RPMI8226 (cell line): ENCODE measurements around the gene SERPINB4.
A peak's percentile ranks its signal among the peaks of the same experiment; 100 is the strongest.
"Not testable (repeated sequence)": the region's sequence is repeated elsewhere in the genome, so short reads cannot be mapped to it uniquely, and the experiment has no call there.

Experiments
- DNase-seq: peaks from one replicate; pipeline ENCODE4 v3.0.0-alpha.2; 2015

Gene SERPINB4

GRCh38 chr18:63644142-63644541 lies at the start of gene SERPINB4:
SERPINB4 (minus strand) TSS chr18:63644256; CDS start chr18:63643577, 679 bp downstream.
- DNase-seq, result not testable (repeated sequence)

GRCh38 chr18:63689064-63689463 lies 45.0 kb upstream of the SERPINB4 start:
- no peak for DNase-seq

DNA sequence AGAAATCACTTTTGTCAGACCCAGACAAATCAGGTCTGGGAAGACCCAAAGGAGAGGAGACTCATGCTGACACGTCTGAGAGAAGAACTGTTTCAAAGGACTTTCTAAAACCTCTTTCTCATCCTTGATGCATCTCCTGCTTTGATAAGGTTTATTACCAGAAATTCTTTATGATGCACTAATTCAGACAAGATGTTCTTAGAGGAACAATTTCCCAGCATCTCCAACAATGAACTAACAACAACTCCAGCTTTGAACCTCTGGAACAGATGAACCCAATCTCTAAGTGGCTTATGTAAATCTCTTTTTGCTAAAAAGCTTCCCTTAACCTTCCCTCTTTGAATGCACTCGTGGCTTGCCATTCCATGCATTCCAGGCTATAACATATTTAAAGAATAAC lies 42.8 kb upstream of the SERPINB4 start:
- no peak for DNase-seq

DNA sequence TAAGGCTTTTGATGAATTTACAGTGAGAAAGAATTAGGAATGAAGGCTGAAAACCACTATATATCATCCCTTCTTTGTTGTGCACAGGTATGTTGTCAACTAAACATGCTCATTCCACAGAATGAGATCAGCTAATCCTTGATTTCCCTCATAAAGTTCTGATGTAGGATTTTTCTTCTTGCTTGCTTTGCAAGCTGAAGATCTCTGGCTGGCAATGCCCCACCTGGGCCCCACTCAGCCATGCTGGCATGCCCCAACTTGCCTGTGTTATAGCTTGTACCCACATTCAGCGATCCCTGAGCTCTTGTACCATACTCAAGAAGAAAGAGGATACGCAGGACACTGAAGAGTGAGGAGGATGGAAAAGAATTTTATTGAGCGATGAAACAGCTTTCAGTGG lies 40.7 kb upstream of the SERPINB4 start:
- no peak for DNase-seq

GRCh38 chr18:63683890-63684289 lies 39.8 kb upstream of the SERPINB4 start:
- no peak for DNase-seq

GRCh38 chr18:63683152-63683551 lies 39.1 kb upstream of the SERPINB4 start:
- no peak for DNase-seq

GRCh38 chr18:63681449-63682340 lies 37.6 kb upstream of the SERPINB4 start:
- DNase-seq, result no peak

DNA sequence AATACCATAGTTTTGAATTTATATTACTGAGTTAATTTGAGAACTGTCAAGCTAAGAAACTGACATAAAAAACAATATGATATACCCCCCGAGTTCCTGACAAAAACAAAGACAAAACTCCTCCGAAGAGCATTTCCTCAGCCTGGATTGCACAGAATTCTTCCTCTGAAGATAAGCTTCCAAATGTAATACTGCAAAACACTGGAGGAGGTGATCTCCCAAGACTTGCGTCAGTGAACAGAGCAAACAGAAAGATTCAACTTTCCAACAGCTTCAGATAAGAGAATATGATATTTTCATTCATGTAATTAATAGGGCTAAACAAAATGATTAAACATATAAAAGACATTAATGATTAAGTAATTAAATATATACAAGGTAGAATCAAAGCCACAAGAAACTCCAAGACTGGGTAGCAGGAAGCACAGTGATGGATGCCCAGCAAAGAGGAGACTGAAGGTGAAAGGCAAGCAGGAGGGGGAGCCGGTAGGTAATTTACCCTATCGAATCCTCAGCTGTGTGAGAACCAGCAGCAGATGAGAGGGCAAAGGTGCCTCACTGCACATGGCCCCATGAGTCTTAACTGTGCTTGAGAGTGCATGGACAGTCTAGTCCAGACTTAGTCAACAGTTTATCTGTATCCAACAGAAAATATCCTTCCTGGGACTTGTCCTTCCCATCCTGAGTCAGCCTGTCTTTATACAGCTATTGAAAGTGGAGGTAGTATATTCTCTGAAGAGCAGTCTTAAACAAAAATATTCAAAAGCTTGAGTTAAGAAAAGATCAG lies 36.0 kb upstream of the SERPINB4 start:
- no peak for DNase-seq

DNA sequence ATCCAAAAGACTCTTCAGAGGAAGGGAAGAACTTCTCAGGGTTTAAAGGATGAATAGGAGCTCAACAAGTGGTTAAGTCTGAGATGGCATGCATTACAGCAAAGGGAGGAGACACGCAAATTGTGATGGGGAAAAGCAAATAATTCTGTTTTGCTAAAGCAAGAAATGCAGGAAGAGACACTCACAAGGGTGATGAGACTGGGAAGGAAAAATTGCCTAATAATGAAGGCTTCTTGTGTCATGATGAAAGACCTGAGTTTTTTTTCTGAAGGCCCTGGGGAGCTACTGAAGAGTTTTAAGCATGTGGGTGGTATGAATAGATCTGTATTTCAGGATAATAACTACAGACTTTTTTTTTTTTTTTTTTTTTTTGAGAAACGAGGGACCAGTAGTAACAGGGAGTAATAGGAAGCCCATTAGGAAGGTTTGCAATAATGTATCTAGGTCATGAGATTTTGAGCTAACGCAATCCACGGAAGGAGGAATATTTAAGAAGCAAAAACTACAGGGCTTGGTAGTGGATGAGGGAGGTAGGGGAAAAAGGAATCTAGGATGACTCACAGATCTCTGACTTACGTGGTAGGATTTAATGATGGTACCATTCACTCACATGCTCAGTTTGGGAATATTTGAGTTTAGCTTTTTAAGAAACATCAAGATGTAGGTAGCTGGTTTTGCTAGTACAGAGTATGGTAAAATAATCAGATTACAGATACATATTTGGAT lies 33.6 kb upstream of the SERPINB4 start:
- DNase-seq, result no peak

DNA sequence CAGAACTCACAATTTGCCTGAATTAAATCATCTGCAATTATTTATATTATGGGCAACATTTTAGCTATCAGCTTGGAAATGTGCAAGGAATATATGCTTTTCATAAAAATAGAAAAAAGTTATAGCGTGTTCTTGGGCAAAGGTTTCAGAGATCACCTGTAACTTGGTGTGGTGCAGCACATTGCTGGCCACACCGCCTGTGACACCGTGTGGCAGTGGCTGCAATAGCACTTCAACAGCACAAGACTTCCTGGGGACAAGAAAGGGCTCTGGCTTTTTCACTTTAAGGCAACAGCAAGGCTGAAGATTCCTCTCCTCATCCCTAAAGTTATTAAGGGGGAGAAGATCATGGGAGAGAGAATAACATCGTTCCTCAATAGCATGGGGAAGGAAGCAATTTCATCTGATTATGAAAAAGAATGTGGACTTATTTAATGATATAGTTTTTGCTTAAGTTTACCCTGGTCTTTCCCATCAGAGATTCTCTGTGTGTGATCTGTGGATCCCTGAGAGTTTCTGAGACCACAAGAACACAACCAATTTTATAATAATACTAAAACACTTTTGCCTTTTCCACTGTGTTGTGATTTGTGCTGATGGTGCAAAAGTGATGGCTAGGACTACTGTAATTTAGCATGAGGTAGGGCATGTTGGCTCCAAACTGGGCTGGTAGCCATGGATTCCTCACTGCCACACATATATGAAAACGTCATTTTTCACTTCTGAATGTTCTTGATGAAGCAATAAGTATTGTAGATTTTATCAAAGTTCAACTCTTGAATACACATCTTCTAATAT lies 32.7 kb upstream of the SERPINB4 start:
- peak; percentile 43 for DNase-seq

DNA sequence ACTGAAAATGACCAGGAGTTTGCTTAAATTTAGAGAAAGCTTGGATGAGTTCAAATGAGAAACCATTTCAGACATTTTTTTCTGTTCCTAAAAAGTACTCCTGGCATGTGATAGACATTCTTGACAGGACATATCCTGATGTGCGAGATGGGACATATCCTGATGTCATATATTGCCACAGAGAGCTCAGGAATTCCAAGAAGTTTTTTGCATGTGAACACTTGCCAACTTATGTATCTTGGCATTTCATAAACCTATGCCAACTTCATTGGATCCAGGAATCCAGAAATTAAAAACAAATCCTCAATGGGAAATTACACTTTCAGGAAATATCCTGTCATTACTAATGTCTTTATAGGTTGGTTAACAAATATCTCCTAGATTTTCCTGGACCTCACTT lies 20.5 kb upstream of the SERPINB4 start:
- no peak for DNase-seq

DNA sequence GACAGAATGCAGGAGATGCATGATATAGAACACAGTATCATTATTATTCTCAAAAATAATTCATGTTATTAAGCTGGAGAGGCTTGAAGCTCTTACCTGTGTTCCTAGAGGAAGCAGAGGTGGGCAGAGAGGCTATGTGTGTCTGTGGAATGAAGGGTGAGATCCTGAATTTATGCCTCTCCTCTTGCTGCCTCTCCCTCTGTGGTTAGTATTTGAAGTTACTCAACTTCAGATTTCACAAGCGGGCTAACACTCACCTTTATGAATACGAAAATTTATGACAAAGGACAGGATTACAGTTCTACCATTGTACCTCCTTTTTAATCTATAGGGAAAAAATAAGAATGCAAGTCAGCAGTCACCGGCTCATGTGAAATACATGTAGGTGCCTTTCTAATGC lies 17.7 kb upstream of the SERPINB4 start, which contains the start of gene SERPINB3:
SERPINB3 (minus strand) TSS at position 144 of the 400 bp plus-strand sequence. CDS start 677 bp downstream, outside the sequence.
- DNase-seq, result not testable (repeated sequence)

- DNase-seq, result not testable (repeated sequence)
Observed at GRCh38 chr18:63658920-63659319, 14.9 kb upstream of the SERPINB4 start.

GRCh38 chr18:63650271-63650670 lies 6.2 kb upstream of the SERPINB4 start:
- DNase-seq, result not testable (repeated sequence)

GRCh38 chr18:63648241-63648640 lies 4.2 kb upstream of the SERPINB4 start:
- DNase-seq, result no peak

GRCh38 chr18:63646936-63647335 lies 2.9 kb upstream of the SERPINB4 start:
- no peak for DNase-seq

DNA sequence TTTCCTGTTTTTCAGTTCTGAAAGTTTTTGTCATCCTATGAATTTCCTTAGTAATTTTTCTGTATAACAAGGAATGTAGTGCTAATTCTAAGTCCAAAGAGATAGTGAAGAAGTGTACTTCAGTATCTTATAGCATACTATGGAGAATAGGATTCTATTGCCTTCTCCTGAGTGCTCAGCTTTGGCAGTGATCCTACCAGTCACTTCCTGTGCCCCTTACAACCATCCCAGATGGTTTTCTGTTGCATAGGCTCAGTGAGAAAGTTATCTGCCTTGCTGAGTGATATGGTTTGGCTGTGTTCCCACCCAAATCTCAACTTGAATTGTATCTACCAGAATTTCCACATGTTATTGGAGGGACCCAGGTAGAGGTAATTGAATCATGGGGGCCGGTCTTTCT lies 638 bp upstream of the SERPINB4 start:
- DNase-seq, result not testable (repeated sequence)

- not testable (repeated sequence) for DNase-seq
Observed at GRCh38 chr18:63642668-63643356, 1.2 kb downstream of the SERPINB4 start.

- not testable (repeated sequence) for DNase-seq
Observed at GRCh38 chr18:63641157-63641680, 2.8 kb downstream of the SERPINB4 start.

GRCh38 chr18:63637703-63638102 lies 6.4 kb downstream of the SERPINB4 start:
- no peak for DNase-seq

- no peak for DNase-seq
Observed at GRCh38 chr18:63627819-63628218, 16.2 kb downstream of the SERPINB4 start.
